Tibial nerve (tissue), 3 donors: ENCODE results near the gene NDUFB5.

Source experiments
- CTCF ChIP-seq, 5 experiments: fragments of 200-600 bp in 3 of 5; fragments of 450-650 bp in 2 of 5; sonication (generic) in 3 of 5; IDR thresholded peaks; one replicate each; pipeline ENCODE4 v1.5.1; 2016 to 2019; ENCODE audit warnings: antibody characterized with exemption in 5 of 5, mild to moderate bottlenecking in 3 of 5, moderate library complexity in 2 of 5
- POLR2A ChIP-seq, 2 donors: fragments of 450-650 bp; IDR thresholded peaks; one replicate each; pipeline ENCODE4 v1.6.1; 2017; ENCODE audit warnings: antibody characterized with exemption in 2 of 2, mild to moderate bottlenecking in 2 of 2, moderate library complexity in 2 of 2

- TF ChIP-seq CTCF (IDR thresholded peaks at IDR 0.05): peak in 1 of 5 experiments; percentile 25
- peak; percentile 29 to 72 for TF ChIP-seq POLR2A (IDR thresholded peaks at IDR 0.05)
Measured at GRCh38 chr3:179562591-179563270, 41.9 kb upstream of the NDUFB5 start, which contains the start of gene ACTL6A.
